ENCODE measurements around the gene WDR88. TPM values are rescaled to one million over a fixed set of nuclear protein-coding genes. Genes with fewer than 3 reads are reported as not detected.

The WDR88 gene
- total RNA-seq, 6 donors from 2014 or later, result 0.34 TPM; not detected in 5

DNA sequence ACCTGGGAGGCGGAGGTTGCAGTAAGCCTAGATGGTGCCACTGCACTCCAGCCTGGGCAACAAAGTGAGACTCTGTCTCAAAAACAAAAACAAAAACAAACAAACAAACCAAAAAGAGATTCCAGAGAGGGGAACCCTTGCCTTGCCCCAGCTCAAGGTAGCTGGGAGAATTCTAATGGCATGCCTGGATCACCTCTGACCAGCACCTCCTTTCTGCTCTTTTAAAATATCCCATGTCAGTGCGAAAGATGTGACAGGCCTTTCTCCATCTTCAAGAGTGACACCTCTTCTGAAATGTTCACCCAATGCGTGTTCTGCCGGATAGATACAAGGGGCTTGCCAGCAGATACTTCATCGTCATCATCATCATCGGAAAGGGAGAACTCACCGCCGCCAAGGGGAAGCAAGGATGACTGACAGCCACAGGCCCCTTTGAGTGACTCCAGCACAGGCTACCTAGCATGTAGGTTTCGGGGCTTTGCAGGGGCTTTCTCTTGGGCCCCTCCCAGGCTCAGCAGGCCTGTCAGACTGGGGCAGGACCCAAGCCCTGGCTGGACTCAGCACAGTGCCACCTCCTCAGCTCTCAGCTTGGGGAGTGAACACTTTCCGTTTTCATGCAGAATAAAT, 43.4 kb downstream of the WDR88 start:
- no peak for TF ChIP-seq EP300 (IDR thresholded peaks at IDR 0.05)
- TF ChIP-seq POLR2A (IDR thresholded peaks at IDR 0.05), result no peak
- TF ChIP-seq, protein P1, sequence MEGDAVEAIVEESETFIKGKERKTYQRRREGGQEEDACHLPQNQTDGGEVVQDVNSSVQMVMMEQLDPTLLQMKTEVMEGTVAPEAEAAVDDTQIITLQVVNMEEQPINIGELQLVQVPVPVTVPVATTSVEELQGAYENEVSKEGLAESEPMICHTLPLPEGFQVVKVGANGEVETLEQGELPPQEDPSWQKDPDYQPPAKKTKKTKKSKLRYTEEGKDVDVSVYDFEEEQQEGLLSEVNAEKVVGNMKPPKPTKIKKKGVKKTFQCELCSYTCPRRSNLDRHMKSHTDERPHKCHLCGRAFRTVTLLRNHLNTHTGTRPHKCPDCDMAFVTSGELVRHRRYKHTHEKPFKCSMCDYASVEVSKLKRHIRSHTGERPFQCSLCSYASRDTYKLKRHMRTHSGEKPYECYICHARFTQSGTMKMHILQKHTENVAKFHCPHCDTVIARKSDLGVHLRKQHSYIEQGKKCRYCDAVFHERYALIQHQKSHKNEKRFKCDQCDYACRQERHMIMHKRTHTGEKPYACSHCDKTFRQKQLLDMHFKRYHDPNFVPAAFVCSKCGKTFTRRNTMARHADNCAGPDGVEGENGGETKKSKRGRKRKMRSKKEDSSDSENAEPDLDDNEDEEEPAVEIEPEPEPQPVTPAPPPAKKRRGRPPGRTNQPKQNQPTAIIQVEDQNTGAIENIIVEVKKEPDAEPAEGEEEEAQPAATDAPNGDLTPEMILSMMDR (IDR thresholded peaks at IDR 0.05), result no peak
- no peak for TF ChIP-seq POLR2AphosphoS5 (IDR thresholded peaks at IDR 0.05)
- DNase-seq (no peak), ATAC-seq (ENCODE audit: low FRiP score in 2 of 2) (no peak)
- Histone ChIP-seq H3K27me3 (no peaks in the 10 kb centered on the region), H3K9me3 (no peaks in the 10 kb centered on the region), H3K4me3 (no peak overlapping the region), H3K36me3 (no peaks in the 10 kb centered on the region), H3K27ac (no peak overlapping the region), H3K4me1 (peaks cover 16 to 28% (median 18%) of the 10 kb centered on the region in 4 donors)
- WGBS, 2 donors, result 89 to 90% methylated on average over 9 to 10 of the region's 10 CpGs

DNA sequence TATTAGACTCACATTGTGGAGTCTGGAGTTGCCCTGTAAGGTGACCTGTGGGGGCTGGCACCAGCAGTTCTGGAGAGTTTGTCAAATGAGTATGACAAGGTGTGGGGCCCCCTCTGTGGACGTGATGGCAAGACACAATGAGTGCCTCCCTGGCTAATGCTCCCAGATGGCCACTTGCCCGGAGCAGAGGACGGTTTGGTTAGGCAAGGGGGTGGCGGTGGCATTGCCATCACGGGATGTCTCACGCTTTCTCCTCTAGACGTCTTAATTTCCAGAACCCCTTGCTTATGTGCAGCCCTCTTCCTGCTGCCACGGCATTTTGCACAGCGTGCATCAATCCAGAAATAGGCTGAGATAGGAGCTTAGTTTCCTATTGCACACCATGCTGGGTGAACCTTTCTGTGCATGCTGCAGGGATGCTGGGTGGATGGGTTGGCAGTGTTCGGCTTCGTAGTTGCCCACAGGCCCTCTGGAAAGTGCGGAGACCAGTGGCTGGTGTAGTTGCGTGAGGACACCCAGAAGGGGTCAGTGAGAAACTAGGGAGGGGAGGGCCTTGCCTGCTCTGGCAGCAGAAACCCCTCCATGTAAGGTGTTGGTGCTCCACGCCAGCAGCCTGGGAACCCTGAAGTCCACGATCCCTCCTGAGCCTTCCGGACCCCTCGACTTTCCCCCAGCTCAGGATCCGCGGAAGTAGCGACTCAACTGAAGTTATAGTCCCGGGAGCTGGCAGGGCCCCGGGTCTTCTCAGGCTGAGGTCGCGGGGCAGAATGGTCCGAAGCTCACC, 44.2 kb downstream of the WDR88 start:
- peak in 1 of 2 donors; percentile 0 for ATAC-seq (ENCODE audit: low FRiP score in 2 of 2)
- DNase-seq, result peak in 1 of 2 donors; percentile 55
- TF ChIP-seq EP300 (IDR thresholded peaks at IDR 0.05), result no peak
- no peak for TF ChIP-seq POLR2AphosphoS5 (IDR thresholded peaks at IDR 0.05)
- no peak for TF ChIP-seq POLR2A (IDR thresholded peaks at IDR 0.05)
- TF ChIP-seq, protein P1 (IDR thresholded peaks at IDR 0.05), result no peak

DNA sequence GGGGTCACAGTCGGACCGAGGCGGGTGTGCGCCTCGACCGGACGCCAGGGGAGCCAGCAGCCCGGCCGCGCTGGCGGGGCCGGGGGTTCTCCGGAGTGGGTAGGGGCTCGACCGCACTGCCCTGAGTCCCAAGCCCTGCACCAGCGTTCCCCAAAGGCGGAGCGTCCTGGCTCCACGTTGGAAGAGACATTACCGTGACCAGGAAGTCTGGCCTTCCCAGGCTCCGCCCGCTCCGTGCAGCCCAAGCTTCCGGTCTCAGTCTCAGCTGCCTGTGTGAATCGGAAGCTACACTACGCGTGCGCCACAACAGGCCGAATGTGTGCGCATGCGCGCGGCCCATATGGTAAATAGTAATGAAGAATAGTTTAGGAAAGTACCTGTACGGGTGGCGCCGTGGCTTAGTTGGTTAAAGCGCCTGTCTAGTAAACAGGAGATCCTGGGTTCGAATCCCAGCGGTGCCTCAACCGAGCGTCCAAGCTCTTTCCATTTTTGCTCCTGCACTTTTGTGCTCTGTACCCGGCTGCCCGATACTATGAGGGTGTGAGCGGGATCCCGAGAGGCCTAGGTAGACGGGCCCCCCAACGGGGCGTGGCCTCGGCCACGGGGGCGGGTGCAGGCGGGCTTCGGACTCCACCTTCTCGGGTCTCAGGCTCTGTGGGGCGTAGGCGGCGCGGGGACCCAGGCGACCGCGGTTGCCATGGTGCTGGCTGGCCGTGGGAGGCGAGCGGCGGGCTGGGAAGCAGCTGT, 44.9 kb downstream of the WDR88 start:
- WGBS, 2 donors, result 0% methylated on average over 43 of the region's 65 CpGs; no CpG with 5 or more reads in 1 of the 2 donors
- ATAC-seq (ENCODE audit: low FRiP score in 2 of 2) (peak; percentile 95 to 97), DNase-seq (peak; percentile 97 to 100)
- H3K4me1 ChIP-seq, result peaks cover 16 to 28% (median 18%) of the 10 kb centered on the region in 4 donors
- peak overlapping the region; percentile 45 to 98 (median 84) for H3K4me3 ChIP-seq
- TF ChIP-seq EP300 (IDR thresholded peaks at IDR 0.05) (no peak), POLR2A (IDR thresholded peaks at IDR 0.05) (peak in 3 of 4 donors; percentile 66 to 88 (median 74)), POLR2AphosphoS5 (IDR thresholded peaks at IDR 0.05) (peak; percentile 86)
- TF ChIP-seq, protein P1 (IDR thresholded peaks at IDR 0.05), result peak in 4 of 6 experiments; percentile 31 to 61 (median 42)
- no peaks in the 10 kb centered on the region for H3K36me3 ChIP-seq
- H3K27me3 ChIP-seq, result no peaks in the 10 kb centered on the region
- H3K27ac ChIP-seq, result peak overlapping the region; percentile 91 to 96 (median 92)
- no peaks in the 10 kb centered on the region for H3K9me3 ChIP-seq

More for the DNA sequence above, 44.2 kb downstream of the WDR88 start:
- Histone ChIP-seq H3K4me1 (peaks cover 16 to 28% (median 18%) of the 10 kb centered on the region in 4 donors), H3K27ac (peak overlapping the region; percentile 91 to 96 (median 92)), H3K4me3 (peak overlapping the region; percentile 45 to 98 (median 84)), H3K9me3 (no peaks in the 10 kb centered on the region), H3K27me3 (no peaks in the 10 kb centered on the region), H3K36me3 (no peaks in the 10 kb centered on the region)
- WGBS, 2 donors, result 16 to 23% methylated on average over 8 to 17 of the region's 25 CpGs

DNA sequence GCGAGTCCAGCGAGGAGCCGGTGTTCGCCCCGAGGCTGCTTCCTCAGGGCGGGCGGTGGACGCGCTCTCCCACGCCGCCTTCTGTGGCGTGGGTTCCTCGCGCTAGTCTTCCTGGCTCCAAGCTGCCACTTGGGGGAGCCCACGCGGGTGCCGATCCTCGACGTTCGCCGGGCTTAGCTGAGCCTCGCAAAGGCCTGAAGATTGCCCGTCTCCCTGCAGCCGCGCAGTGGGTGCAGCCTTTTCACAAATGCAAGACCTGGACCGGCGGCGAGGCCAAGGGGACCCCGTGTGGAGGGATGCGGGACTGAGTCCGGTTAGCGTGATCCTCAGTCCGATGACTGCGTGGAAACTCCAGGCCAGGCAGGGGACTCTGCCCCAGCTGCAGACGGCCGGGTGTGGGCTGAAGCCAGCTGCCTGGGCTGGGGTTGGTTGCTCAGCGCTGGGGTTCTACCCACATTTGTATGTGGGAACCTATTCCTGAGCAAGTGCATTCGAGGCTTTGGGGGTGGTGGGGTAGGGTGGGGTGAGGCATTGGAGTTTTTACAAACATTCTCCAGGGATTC, 45.6 kb downstream of the WDR88 start:
- no peaks in the 10 kb centered on the region for H3K27me3 ChIP-seq
- no peaks in the 10 kb centered on the region for H3K36me3 ChIP-seq
- 0% methylated on average over 1 to 30 of the region's 38 CpGs for WGBS, 2 donors
- DNase-seq, result no peak
- H3K27ac ChIP-seq, result peak overlapping the region; percentile 91 to 96 (median 92)
- no peaks in the 10 kb centered on the region for H3K9me3 ChIP-seq
- H3K4me3 ChIP-seq, result peak overlapping the region; percentile 41 to 98 (median 84)
- ATAC-seq (ENCODE audit: low FRiP score in 2 of 2), result no peak
- peaks cover 16 to 28% (median 18%) of the 10 kb centered on the region in 4 donors for H3K4me1 ChIP-seq
- TF ChIP-seq POLR2A (IDR thresholded peaks at IDR 0.05) (no peak), POLR2AphosphoS5 (IDR thresholded peaks at IDR 0.05) (no peak)
- TF ChIP-seq, protein P1 (IDR thresholded peaks at IDR 0.05), result peak; percentile 30 to 82 (median 60)
